WI38 (cell line): ENCODE results near the gene DYNC1LI1.

Experiments
- H3K4me3 ChIP-seq: 2 replicates; pipeline ENCODE4 v1.5.1; 2011; ENCODE audit warnings: low read depth, mild to moderate bottlenecking, control low read depth, low read length
- TF ChIP-seq, protein P1 (sequence below): IDR thresholded peaks from 2 replicates; pipeline ENCODE4 v1.5.1; 2012; ENCODE audit warnings: low read depth, mild to moderate bottlenecking, control low read depth, low read length

The DYNC1LI1 gene

GRCh38 chr3:32482693-32483092, 88.0 kb downstream of the DYNC1LI1 start:
- no peak overlapping the region for H3K4me3 ChIP-seq
- TF ChIP-seq, protein P1, sequence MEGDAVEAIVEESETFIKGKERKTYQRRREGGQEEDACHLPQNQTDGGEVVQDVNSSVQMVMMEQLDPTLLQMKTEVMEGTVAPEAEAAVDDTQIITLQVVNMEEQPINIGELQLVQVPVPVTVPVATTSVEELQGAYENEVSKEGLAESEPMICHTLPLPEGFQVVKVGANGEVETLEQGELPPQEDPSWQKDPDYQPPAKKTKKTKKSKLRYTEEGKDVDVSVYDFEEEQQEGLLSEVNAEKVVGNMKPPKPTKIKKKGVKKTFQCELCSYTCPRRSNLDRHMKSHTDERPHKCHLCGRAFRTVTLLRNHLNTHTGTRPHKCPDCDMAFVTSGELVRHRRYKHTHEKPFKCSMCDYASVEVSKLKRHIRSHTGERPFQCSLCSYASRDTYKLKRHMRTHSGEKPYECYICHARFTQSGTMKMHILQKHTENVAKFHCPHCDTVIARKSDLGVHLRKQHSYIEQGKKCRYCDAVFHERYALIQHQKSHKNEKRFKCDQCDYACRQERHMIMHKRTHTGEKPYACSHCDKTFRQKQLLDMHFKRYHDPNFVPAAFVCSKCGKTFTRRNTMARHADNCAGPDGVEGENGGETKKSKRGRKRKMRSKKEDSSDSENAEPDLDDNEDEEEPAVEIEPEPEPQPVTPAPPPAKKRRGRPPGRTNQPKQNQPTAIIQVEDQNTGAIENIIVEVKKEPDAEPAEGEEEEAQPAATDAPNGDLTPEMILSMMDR: no peak

GRCh38 chr3:32481791-32482631, 88.6 kb downstream of the DYNC1LI1 start:
- TF ChIP-seq, protein P1: no peak
- H3K4me3 ChIP-seq: no peak overlapping the region

GRCh38 chr3:32480604-32481003, 90.1 kb downstream of the DYNC1LI1 start:
- no peak overlapping the region for H3K4me3 ChIP-seq
- TF ChIP-seq, protein P1: no peak
